ENCODE results near the gene FRYL.
"Not testable (repeated sequence)": the region's sequence is repeated elsewhere in the genome, so short reads cannot be mapped to it uniquely, and the experiment has no call there.

Gene FRYL

GRCh38 chr4:48779095-48779997, 733 bp downstream of the FRYL start:
- H3K4me1 Mint-ChIP-seq: peaks cover 44% of the 10 kb centered on the region
- DNase-seq (ENCODE audit: low spot score in 2 of 2): peak; percentile 59 to 60
- H3K4me3 Mint-ChIP-seq: peak overlapping the region; percentile 85
- peak; percentile 40 for ATAC-seq (replicated peaks; ENCODE audit: extremely low read depth, poor library complexity, severe bottlenecking)
- no peaks in the 10 kb centered on the region for H3K9me3 Mint-ChIP-seq
- H3K27ac Mint-ChIP-seq (ENCODE audit: low read depth): peak overlapping the region; percentile 92
- H3K36me3 Mint-ChIP-seq (ENCODE audit: insufficient read depth): peaks cover 14% of the 10 kb centered on the region
- no peaks in the 10 kb centered on the region for H3K27me3 Mint-ChIP-seq

GRCh38 chr4:48778431-48779094, 1.5 kb downstream of the FRYL start:
- no peak for ATAC-seq (replicated peaks; ENCODE audit: extremely low read depth, poor library complexity, severe bottlenecking)
- peaks cover 14% of the 10 kb centered on the region for H3K36me3 Mint-ChIP-seq (ENCODE audit: insufficient read depth)
- peaks cover 51% of the 10 kb centered on the region for H3K4me1 Mint-ChIP-seq
- no peaks in the 10 kb centered on the region for H3K27me3 Mint-ChIP-seq
- peak overlapping the region; percentile 76 for H3K27ac Mint-ChIP-seq (ENCODE audit: low read depth)
- peak overlapping the region; percentile 85 for H3K4me3 Mint-ChIP-seq
- DNase-seq (ENCODE audit: low spot score in 2 of 2): no peak
- H3K9me3 Mint-ChIP-seq: no peaks in the 10 kb centered on the region

GRCh38 chr4:48777739-48778138, 2.3 kb downstream of the FRYL start:
- Mint-ChIP-seq H3K9me3 (no peaks in the 10 kb centered on the region), H3K4me3 (peak overlapping the region; percentile 85), H3K36me3 (ENCODE audit: insufficient read depth) (peaks cover 17% of the 10 kb centered on the region), H3K27ac (ENCODE audit: low read depth) (no peak overlapping the region), H3K27me3 (no peaks in the 10 kb centered on the region), H3K4me1 (peaks cover 59% of the 10 kb centered on the region)
- DNase-seq (ENCODE audit: low spot score in 2 of 2) (no peak), ATAC-seq (replicated peaks; ENCODE audit: extremely low read depth, poor library complexity, severe bottlenecking) (no peak)

- no peak overlapping the region for H3K4me3 Mint-ChIP-seq
- H3K27me3 Mint-ChIP-seq: no peaks in the 10 kb centered on the region
- DNase-seq (ENCODE audit: low spot score in 2 of 2): no peak
- no peaks in the 10 kb centered on the region for H3K9me3 Mint-ChIP-seq
- ATAC-seq (replicated peaks; ENCODE audit: extremely low read depth, poor library complexity, severe bottlenecking): no peak
- H3K4me1 Mint-ChIP-seq: peaks cover 66% of the 10 kb centered on the region
- no peak overlapping the region for H3K27ac Mint-ChIP-seq (ENCODE audit: low read depth)
- H3K36me3 Mint-ChIP-seq (ENCODE audit: insufficient read depth): peaks cover 12% of the 10 kb centered on the region
Observed at GRCh38 chr4:48774760-48775710, 5.0 kb downstream of the FRYL start.

GRCh38 chr4:48772556-48772955, 7.5 kb downstream of the FRYL start:
- no peaks in the 10 kb centered on the region for H3K9me3 Mint-ChIP-seq
- H3K27ac Mint-ChIP-seq (ENCODE audit: low read depth): no peak overlapping the region
- H3K27me3 Mint-ChIP-seq: no peaks in the 10 kb centered on the region
- H3K4me1 Mint-ChIP-seq: peaks cover 66% of the 10 kb centered on the region
- DNase-seq (ENCODE audit: low spot score in 2 of 2) (no peak), ATAC-seq (replicated peaks; ENCODE audit: extremely low read depth, poor library complexity, severe bottlenecking) (no peak)
- peaks cover 5% of the 10 kb centered on the region for H3K36me3 Mint-ChIP-seq (ENCODE audit: insufficient read depth)
- no peak overlapping the region for H3K4me3 Mint-ChIP-seq

- DNase-seq (ENCODE audit: low spot score in 2 of 2) (no peak), ATAC-seq (replicated peaks; ENCODE audit: extremely low read depth, poor library complexity, severe bottlenecking) (no peak)
- H3K36me3 Mint-ChIP-seq (ENCODE audit: insufficient read depth): peaks cover 5% of the 10 kb centered on the region
- no peak overlapping the region for H3K4me3 Mint-ChIP-seq
- H3K27ac Mint-ChIP-seq (ENCODE audit: low read depth): no peak overlapping the region
- H3K4me1 Mint-ChIP-seq: peaks cover 59% of the 10 kb centered on the region
- no peaks in the 10 kb centered on the region for H3K9me3 Mint-ChIP-seq
- no peaks in the 10 kb centered on the region for H3K27me3 Mint-ChIP-seq
Observed at GRCh38 chr4:48767055-48767929, 12.8 kb downstream of the FRYL start.

GRCh38 chr4:48766131-48766792, 13.8 kb downstream of the FRYL start:
- ATAC-seq (replicated peaks; ENCODE audit: extremely low read depth, poor library complexity, severe bottlenecking) (no peak), DNase-seq (ENCODE audit: low spot score in 2 of 2) (no peak)
- Mint-ChIP-seq H3K4me3 (no peak overlapping the region), H3K9me3 (no peaks in the 10 kb centered on the region), H3K36me3 (ENCODE audit: insufficient read depth) (peaks cover 5% of the 10 kb centered on the region), H3K27ac (ENCODE audit: low read depth) (no peak overlapping the region), H3K4me1 (peaks cover 63% of the 10 kb centered on the region), H3K27me3 (no peaks in the 10 kb centered on the region)

- Mint-ChIP-seq H3K4me1 (peaks cover 50% of the 10 kb centered on the region), H3K9me3 (no peaks in the 10 kb centered on the region), H3K27me3 (no peaks in the 10 kb centered on the region), H3K27ac (ENCODE audit: low read depth) (no peak overlapping the region), H3K36me3 (ENCODE audit: insufficient read depth) (peaks cover 3% of the 10 kb centered on the region), H3K4me3 (no peak overlapping the region)
- ATAC-seq (replicated peaks; ENCODE audit: extremely low read depth, poor library complexity, severe bottlenecking): no peak
- no peak for DNase-seq (ENCODE audit: low spot score in 2 of 2)
Observed at GRCh38 chr4:48762408-48762807, 17.7 kb downstream of the FRYL start.

GRCh38 chr4:48761286-48761685, 18.8 kb downstream of the FRYL start:
- DNase-seq (ENCODE audit: low spot score in 2 of 2) (no peak), ATAC-seq (replicated peaks; ENCODE audit: extremely low read depth, poor library complexity, severe bottlenecking) (no peak)
- Mint-ChIP-seq H3K4me3 (no peak overlapping the region), H3K27ac (ENCODE audit: low read depth) (peak overlapping the region; percentile 35), H3K36me3 (ENCODE audit: insufficient read depth) (peaks cover 3% of the 10 kb centered on the region), H3K9me3 (no peaks in the 10 kb centered on the region), H3K4me1 (peaks cover 51% of the 10 kb centered on the region), H3K27me3 (no peaks in the 10 kb centered on the region)

GRCh38 chr4:48758703-48759102, 21.4 kb downstream of the FRYL start:
- not testable (repeated sequence) for DNase-seq (ENCODE audit: low spot score in 2 of 2); H3K27me3 Mint-ChIP-seq; H3K4me3 Mint-ChIP-seq; H3K36me3 Mint-ChIP-seq (ENCODE audit: insufficient read depth); ATAC-seq (replicated peaks; ENCODE audit: extremely low read depth, poor library complexity, severe bottlenecking); H3K9me3 Mint-ChIP-seq; H3K27ac Mint-ChIP-seq (ENCODE audit: low read depth)
- H3K4me1 Mint-ChIP-seq: peaks cover 52% of the 10 kb centered on the region

GRCh38 chr4:48756689-48757220, 23.3 kb downstream of the FRYL start:
- Mint-ChIP-seq H3K4me1 (peaks cover 65% of the 10 kb centered on the region), H3K36me3 (ENCODE audit: insufficient read depth) (peaks cover 4% of the 10 kb centered on the region), H3K27ac (ENCODE audit: low read depth) (peak overlapping the region; percentile 45), H3K9me3 (no peaks in the 10 kb centered on the region), H3K4me3 (no peak overlapping the region), H3K27me3 (no peaks in the 10 kb centered on the region)
- ATAC-seq (replicated peaks; ENCODE audit: extremely low read depth, poor library complexity, severe bottlenecking) (no peak), DNase-seq (ENCODE audit: low spot score in 2 of 2) (no peak)
